Upper lobe of left lung (tissue), 4 donors: Measurements from ENCODE around the gene ECPAS.

ENCODE experiments used
- EP300 ChIP-seq, 4 donors: sonication (generic); formaldehyde crosslinking; IDR thresholded peaks; one replicate each; pipeline ENCODE4 v1.5.1; 2017; ENCODE audit warnings: antibody characterized with exemption in 4 of 4, control low read depth in 2 of 4
- POLR2A ChIP-seq, 4 donors: fragments of 450-650 bp; IDR thresholded peaks; one replicate each; pipeline ENCODE4 v1.5.1; 2016 to 2017; ENCODE audit warnings: antibody characterized with exemption in 4 of 4, mild to moderate bottlenecking in 2 of 4
- POLR2AphosphoS5 ChIP-seq, 2 donors: sonication (generic); formaldehyde crosslinking; IDR thresholded peaks; one replicate each; pipeline ENCODE4 v1.5.1; 2017; ENCODE audit warnings: antibody characterized with exemption in 2 of 2
- TF ChIP-seq, protein P1 (sequence below), 6 experiments: fragments of 450-650 bp in 4 of 6; fragments of 200-600 bp in 2 of 6; sonication (generic) in 2 of 6; IDR thresholded peaks; one replicate each; pipeline ENCODE4 v1.5.1; 2016 to 2019; ENCODE audit warnings: antibody characterized with exemption in 6 of 6

GRCh38 chr9:111399211-111399739 is 84.9 kb downstream of the ECPAS start:
- TF ChIP-seq POLR2AphosphoS5 (IDR thresholded peaks at IDR 0.05) (no peak), POLR2A (IDR thresholded peaks at IDR 0.05) (no peak), EP300 (IDR thresholded peaks at IDR 0.05) (no peak)
- TF ChIP-seq, protein P1, sequence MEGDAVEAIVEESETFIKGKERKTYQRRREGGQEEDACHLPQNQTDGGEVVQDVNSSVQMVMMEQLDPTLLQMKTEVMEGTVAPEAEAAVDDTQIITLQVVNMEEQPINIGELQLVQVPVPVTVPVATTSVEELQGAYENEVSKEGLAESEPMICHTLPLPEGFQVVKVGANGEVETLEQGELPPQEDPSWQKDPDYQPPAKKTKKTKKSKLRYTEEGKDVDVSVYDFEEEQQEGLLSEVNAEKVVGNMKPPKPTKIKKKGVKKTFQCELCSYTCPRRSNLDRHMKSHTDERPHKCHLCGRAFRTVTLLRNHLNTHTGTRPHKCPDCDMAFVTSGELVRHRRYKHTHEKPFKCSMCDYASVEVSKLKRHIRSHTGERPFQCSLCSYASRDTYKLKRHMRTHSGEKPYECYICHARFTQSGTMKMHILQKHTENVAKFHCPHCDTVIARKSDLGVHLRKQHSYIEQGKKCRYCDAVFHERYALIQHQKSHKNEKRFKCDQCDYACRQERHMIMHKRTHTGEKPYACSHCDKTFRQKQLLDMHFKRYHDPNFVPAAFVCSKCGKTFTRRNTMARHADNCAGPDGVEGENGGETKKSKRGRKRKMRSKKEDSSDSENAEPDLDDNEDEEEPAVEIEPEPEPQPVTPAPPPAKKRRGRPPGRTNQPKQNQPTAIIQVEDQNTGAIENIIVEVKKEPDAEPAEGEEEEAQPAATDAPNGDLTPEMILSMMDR (IDR thresholded peaks at IDR 0.05) = no peak
